Activated CD4-positive, alpha-beta T cell treated with anti-CD3 and anti-CD28 coated beads, Interleukin-2, amount 50 U/mL, for 4 hours (primary cell): ENCODE data around the gene FCSK.

Experiments used
- DNase-seq, 2 experiments: peaks; one replicate each; pipeline ENCODE4 v3.0.0-alpha.2; 2020

The FCSK gene

DNA sequence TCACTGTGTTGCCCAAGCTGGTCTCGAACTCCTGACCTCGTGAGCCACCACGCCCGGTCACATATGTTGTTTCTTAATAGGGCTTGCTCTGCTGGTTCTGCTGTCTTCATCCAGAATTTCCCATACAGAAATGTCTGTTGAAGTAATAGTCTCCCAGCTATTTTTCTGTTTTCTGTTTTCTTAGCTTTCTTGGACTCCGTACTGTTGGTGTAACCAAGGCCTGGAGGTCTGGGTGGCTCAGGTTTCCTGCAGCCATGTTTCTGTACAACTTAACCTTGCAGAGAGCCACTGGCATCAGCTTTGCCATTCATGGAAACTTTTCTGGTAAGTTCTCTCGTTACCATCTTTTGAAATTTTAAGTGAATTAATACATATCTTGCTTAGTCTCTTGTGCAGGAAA, 72.0 kb downstream of the FCSK start:
- no peak for DNase-seq

DNA sequence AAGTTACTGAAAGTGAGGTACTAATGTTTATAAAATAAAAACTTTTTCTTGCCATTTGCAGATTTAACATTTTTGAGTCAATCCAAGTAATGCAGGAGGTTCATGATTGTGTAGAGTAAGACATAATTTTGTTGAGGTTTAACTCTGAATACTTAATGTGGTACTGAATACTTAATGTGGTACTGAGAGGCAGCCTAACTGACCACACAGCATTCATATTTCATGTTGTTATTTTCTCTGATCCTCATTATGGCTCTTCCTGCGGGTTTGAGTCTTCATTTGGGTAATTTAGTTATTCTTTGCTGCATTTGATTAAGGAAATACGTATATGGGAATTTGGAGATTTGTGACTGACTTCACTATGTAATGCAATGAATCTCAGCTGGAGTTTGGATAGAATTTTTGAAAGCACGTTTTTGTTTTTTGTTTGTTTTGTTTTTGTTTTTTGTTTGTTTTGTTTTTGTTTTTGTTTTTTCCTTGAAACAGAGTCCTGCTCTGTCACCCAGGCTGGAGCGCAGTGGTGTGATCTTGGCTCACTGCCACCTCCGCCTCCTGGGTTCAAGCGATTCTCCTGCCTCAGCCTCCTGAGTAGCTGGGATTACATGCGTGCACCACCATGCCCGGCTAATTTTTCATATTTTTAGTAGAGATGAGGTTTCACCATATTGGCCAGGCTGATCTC, 73.1 kb downstream of the FCSK start:
- DNase-seq: no peak

DNA sequence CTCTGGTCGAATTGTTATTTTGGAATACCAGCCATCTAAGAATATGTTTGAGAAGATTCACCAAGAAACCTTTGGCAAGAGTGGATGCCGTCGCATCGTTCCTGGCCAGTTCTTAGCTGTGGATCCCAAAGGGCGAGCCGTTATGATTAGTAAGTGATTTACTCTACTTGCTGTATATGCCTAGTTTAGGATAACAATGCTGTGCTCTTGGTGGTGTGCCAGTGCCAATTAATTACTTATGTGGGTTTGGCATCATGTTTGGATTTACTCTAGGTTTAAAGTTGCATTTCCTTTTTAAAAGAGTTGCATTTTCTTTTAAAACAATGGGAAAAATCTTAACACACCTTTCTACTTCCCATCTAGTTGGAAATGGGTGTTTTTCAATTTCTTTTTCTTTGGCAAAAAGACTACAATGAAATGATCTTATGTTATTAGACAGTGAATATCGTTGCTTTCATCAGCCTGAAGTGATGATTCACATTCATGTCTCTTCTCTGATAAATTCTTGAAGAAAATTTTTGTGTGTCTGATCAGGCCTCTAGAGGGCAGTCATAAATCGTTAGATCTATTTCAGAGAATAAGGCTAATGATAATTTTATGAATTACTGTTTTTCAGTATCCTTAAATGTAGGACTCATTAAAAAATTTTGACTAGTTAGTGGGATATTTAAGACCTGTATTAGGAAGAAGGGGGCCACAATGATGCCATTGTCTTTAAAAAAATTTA, 74.8 kb downstream of the FCSK start:
- DNase-seq: no peak
